NCI-H510A treated with DMSO at 0.1 percent for 48 hours (cell line): ENCODE results near the gene ARHGAP22.
"Not testable (repeated sequence)": the region's sequence is repeated elsewhere in the genome, so short reads cannot be mapped to it uniquely, and the experiment has no call there.

Source experiments
- DNase-seq: peaks from one replicate; lab custom pipeline; 2025; lab: John Stamatoyannopoulos, UW

Gene ARHGAP22

GRCh38 chr10:48450233-48450740 lies 154.6 kb downstream of the ARHGAP22 start:
- DNase-seq, result no peak

DNA sequence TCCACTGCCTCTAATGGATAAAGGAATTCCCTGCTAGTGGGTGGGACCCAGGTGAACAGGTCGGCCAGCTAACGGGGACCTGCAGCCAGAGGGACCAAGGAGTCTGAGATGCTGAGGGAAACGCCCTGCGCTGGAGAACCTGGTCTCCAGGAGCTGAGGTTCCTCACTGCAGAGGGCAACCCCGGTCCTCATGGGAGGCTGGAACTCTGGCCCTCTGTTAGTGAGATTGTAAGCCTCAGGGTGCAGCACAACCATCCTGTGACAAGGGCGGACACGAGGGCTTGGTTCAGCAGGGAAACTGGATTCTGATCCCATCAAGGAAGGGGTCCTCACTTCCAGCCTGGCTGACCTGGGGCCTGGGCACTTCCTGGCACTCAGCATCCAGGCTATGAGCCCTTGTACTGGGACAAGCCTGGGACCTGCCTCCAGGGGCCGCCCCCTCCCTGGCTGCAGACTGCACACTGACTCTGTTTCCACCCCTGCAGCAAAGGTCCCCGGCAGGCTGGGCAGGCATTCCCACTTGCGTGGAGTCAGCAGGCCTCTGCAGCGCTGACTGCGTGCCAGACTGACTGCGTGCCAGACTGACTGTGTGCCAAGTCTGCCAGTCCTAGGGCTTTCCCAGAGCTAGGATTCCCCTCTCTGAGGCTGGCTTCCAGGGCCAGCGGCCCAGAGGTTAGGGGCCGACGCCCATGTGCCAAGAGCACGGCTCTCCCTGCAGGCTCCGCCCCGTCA lies 155.2 kb downstream of the ARHGAP22 start:
- DNase-seq, result no peak

DNA sequence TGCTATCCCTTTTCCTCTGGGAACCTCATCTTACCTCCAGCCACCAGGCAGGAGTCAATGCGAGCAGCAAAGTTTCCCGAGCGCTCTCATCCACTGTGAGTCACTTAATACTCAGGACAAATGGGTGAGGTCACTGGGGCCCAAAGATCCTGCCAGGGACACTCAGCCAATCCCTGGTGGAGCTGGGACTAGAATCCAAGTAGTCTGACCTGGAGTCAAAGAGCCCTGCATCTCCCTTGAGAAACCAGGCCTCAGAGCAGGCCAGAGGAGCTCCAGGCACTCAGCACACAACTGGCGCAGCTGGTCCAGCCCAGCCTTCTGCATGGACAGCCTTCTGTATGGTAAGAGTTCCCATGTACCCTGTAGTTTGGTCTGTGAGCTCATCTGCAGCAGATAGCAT lies 156.1 kb downstream of the ARHGAP22 start:
- no peak for DNase-seq

DNA sequence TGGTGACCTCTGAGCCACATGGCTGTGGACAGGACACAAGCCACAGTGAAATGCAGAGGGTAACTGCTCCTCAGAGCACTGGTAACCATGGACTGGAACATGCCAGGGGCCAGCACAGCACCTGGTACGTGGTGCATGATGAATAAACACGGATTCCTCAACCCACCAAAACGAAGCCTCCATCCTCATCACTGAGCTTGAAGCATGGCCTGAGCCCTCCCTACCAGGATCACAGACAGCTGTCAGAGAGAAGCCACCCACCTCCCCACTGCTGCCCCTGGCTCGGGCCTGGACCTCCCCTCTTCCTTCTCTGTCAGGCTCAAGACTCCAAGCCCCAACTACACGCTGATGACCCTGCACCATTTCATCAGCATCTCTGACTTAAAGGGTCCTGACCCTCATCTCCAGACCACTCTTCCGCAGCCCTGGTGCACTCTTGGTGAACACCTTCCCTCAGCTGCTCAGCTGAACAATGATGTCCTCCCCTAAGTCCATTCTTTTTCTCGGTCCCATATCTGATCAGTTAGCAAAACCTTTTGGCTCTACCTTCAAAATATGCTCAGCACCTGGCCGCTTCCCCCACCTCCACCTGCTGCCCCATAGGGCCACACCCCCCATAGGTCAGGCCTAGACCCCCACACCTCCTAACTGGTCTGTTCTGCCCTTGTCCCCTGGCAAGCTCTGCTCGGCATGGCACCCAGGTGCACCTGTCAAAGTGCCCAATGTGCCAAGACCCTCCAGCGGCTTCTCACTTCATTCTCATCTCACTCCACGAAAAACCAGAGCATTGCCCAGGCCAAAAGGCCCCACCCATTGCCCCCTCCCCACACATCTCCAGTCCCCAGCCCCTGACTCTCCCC lies 157.3 kb downstream of the ARHGAP22 start:
- no peak for DNase-seq

- DNase-seq, result no peak
These were observed 158.1 kb downstream of the ARHGAP22 start for GRCh38 chr10:48446785-48447184.

- DNase-seq, result no peak
These were observed 158.9 kb downstream of the ARHGAP22 start for GRCh38 chr10:48445932-48446331.

DNA sequence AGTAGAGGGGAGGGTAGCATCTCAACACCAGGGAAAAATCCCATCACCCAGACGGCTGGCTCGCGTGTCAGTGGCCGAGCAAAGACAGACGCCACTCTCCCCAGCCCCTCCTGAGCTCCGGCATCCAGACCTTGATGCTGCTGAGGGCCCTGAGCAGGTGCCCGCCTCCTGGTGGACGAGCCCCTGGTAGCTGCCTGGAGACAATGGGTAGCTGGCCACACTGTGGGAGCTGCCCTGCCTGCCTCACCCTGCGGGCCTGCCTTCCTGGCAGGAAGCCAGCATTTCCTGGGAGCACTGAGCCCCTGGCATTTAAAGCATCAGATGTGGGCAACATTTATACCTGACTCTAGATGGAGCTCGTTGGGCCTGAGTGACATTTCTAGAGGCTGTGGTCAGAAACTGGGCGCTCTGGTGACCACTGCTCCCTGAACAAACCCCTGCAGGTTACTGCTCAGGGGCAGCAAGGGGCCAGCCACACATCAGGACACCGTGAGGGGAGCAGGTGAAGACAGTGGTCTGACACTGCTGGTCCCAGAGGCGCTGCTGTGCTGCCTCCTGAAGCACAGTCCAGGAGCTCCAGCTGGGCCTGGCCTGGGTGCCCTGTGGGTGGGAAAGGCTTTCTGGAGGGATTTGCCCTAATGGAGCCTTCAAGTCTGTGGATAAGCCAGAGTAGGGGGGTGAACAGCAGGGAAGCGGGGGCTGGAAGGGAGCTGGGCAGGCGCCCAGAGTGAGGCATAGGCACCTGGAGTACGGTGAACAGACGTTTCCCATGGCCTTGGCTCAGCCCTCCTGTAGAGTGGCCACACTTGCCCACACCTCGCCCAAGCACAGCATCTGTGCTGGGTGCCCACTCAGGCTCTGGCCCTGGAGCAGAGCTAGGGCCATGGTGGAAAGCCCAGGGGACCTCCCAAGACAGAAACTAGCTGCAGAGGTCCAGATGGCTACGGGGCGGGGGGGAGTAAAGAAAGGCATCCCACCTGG lies 159.7 kb downstream of the ARHGAP22 start:
- DNase-seq, result peak; percentile 7

- DNase-seq, result no peak
These were observed 160.6 kb downstream of the ARHGAP22 start for GRCh38 chr10:48444266-48444665.

GRCh38 chr10:48442809-48443177 lies 162.1 kb downstream of the ARHGAP22 start:
- DNase-seq, result no peak

DNA sequence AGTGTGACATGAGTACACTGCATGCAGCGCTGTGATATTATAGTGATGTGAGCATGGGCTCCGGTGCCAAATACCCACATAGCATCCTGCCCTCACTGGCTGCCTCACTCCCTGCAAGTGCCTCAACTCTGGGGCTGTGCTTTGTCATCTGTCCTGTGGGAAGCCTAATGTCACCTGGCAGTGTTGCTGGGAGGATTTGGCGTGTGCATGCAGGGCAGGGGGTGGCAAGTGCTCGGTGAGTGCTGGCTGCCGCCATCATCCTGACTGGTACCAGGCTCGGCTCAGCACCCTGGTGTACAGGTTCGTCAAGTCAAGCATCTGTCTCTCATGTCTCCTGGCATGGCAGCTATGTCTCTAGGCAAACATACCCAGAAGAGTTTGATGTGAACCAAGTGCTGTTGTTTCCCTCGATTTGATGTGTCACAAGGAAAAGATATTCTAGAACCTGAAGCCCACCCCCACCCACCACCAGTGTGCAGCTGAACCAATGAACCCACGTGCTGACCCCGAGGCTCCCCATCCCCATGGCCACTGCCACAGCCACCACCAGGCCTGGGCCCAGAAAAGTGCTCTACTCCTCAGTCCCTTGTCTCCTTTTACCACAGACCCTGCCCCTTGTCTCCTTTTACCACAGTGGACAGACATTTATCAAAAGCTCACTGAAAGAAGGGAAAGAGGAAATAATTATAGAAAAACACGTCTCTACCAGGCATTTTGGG lies 162.6 kb downstream of the ARHGAP22 start:
- DNase-seq, result no peak

DNA sequence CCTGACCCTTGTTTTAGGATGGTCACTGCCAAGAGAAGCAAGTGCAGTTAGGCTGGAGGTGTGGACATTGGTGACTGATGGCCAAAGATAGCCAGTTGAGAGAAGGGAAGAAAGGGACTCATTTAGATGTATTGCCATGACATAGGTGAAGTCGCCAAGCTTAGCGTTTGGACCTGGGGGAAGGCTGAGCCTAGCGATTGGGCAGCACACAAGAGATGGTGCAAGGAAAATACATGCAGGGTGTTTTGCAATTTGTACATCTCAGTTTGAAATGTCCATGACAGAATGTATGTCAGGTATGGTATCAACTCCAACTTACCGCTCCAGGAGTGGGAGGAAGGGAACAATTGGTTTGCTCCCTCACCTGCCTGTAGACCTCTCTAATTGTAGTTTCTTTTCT lies 164.1 kb downstream of the ARHGAP22 start:
- no peak for DNase-seq

- DNase-seq, result no peak
These were observed 165.3 kb downstream of the ARHGAP22 start for GRCh38 chr10:48439581-48440041.

DNA sequence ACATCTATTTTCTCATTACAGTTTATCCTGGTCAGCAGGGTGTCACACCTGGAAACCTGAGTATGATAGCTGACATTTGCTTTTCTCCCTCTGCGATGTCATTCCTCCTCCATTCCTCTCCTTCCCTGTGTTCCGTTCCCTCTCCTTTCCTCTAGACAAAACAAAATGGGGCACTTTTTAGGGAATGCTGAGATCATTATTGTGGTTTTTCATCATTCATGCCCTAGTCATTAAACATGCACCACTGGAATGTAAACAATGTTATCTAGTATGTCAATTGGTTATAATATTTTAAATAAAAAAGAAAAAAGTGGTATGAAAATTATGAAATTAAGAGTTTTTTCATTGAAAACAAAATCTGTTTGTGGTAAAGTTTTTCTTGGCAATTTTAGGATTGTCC lies 165.8 kb downstream of the ARHGAP22 start:
- no peak for DNase-seq

DNA sequence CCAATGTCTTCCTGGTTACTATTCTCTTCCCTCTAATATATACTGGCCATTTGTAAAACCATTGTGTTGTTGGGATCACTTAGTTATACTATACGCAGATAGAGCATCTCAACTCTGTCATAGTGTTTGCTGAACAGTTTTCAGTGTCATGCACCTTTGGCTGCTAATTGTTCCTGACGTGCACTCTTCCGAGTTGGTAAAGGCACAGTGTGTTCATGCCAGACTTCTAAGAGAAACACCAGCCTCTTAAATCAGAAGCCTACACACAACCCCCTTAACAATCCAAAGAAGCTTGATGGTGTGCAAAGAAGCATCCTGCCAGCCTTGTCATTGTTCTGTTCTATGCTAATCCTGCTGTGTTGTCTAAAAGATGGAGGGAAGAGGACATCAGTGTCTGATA lies 167.3 kb downstream of the ARHGAP22 start:
- DNase-seq, result no peak

- DNase-seq, result no peak
These were observed 173.0 kb downstream of the ARHGAP22 start for GRCh38 chr10:48431871-48432270.

DNA sequence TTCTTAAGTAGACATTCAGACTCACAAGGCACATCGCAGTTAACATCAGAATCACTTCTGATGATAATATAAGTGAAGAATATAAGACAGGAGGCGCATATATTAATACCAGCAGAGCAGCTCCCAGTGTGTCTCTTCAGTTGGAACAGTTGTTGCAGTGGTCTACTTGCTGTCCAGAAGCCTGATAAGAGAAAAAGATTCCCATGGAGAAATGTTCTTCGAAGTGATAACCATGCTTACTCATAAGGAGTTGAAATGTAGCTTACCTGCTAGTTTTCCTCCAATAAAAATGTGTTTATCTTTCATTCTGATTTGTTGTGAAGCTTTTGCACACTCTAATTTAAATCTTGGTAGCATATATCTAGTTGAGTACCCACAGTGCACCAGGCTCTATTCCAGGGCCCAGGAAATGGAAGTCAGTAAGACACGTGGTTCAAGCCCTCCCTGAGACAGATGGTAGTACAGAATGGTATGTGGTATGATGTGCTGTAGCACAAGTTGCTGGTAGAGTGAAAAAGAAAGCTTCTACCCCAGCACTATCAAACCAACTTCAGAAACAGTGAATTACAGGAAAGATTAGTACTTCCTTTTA lies 174.4 kb downstream of the ARHGAP22 start:
- DNase-seq, result no peak

DNA sequence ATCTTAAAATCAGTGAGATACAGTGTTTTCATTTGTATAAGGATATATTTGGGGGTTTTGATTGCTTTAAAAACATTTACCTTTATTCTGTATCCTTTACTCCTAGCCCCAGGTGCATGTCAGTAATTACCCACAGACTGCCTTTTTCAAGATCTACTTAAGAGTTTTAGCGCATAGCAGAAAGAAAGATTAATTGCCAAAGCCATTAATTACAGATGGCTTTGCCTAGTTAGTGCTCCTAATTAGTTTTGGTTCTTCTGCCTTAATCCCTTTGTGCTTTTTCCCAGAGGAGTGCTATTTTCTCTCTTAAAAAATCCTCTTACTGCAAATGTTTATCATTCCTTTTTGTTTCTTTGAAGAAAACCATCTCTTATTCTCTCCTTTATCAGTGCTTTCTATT lies 175.6 kb downstream of the ARHGAP22 start:
- no peak for DNase-seq

DNA sequence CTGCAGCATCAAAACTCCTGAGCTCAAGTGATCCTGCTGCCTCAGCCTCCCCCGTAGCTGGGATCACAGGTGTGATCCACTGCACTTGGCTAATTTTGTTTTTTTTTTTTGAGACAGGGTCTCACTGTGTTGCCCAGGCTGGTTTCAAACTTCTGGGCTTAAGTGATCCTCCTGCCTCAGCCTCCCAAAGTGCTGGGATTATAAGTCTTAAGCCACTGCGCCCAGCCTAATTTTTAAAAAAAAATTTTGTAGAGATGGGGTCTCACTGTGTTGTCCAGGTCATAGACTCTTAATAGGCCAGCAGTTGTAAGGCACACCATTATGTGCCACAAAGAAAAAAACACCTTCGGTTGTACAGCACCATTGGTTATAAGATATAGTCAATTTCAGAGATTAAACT lies 176.0 kb downstream of the ARHGAP22 start:
- no peak for DNase-seq

GRCh38 chr10:48423884-48424283 lies 181.0 kb downstream of the ARHGAP22 start:
- DNase-seq, result no peak

- DNase-seq, result not testable (repeated sequence)
These were observed 183.0 kb downstream of the ARHGAP22 start for GRCh38 chr10:48421862-48422261.

- DNase-seq, result no peak
These were observed 185.2 kb downstream of the ARHGAP22 start for GRCh38 chr10:48419714-48420113.
